ENCODE data around the gene PHF12.

DNA sequence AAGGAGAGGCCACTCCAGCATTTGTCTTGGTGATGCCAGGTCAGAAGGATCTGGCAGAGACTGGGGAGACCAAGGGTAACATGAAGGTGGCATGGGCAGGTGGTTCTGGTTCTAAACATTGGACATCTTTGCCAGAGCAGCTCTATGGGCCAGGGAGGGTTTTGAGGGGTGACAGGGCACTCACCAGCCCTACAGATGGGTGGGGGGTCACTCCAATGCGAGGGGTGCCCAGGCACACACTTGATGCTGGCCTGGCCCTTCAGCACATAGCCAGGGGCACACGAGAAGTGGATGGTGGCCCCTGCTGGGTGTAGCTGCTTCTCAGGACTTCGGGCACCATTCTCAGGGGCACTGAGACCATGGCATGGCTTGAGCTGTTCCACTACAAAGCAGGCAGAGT lies 5.5 kb upstream of the PHF12 start:
- TF ChIP-seq EP300 (IDR thresholded peaks at IDR 0.05): no peak
- TF ChIP-seq, protein P1, sequence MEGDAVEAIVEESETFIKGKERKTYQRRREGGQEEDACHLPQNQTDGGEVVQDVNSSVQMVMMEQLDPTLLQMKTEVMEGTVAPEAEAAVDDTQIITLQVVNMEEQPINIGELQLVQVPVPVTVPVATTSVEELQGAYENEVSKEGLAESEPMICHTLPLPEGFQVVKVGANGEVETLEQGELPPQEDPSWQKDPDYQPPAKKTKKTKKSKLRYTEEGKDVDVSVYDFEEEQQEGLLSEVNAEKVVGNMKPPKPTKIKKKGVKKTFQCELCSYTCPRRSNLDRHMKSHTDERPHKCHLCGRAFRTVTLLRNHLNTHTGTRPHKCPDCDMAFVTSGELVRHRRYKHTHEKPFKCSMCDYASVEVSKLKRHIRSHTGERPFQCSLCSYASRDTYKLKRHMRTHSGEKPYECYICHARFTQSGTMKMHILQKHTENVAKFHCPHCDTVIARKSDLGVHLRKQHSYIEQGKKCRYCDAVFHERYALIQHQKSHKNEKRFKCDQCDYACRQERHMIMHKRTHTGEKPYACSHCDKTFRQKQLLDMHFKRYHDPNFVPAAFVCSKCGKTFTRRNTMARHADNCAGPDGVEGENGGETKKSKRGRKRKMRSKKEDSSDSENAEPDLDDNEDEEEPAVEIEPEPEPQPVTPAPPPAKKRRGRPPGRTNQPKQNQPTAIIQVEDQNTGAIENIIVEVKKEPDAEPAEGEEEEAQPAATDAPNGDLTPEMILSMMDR (IDR thresholded peaks at IDR 0.05): no peak
- TF ChIP-seq POLR2A (IDR thresholded peaks at IDR 0.05; ENCODE audit: low read depth): no peak
- no peak for TF ChIP-seq POLR2AphosphoS5 (IDR thresholded peaks at IDR 0.05)
